ENCODE data around the gene LGALS1. TPM values are rescaled to one million over a fixed set of nuclear protein-coding genes. Genes with fewer than 3 reads are reported as not detected.

The LGALS1 gene
- total RNA-seq, 1 experiment from 2014 or later, result 2,325 TPM

GRCh38 chr22:37676736-37677492, 1.5 kb downstream of the LGALS1 start:
- TF ChIP-seq EZH2 (IDR thresholded peaks at IDR 0.05; ENCODE audit: low read length, unreplicated experiment), result no peak
- no peak for TF ChIP-seq CTCF (conservative IDR thresholded peaks at IDR 0.05; ENCODE audit: low read depth, low read length)
- no peak for TF ChIP-seq EZH2phosphoT487 (IDR thresholded peaks at IDR 0.05; ENCODE audit: borderline replicate concordance, low read length)
- H3K4me2 ChIP-seq (ENCODE audit: low read length), result peak overlapping the region; percentile 97
- H3K9ac ChIP-seq (ENCODE audit: low read length), result peak overlapping the region; percentile 86
- ChIA-PET CTCF (interaction anchor here (1.0 kb wide), 1 partner anchor 33 kb away, joined by 3 read pairs; no protein-coding TSS in a partner anchor), POLR2A (ENCODE audit: unreplicated experiment) (interaction anchor here (0.6 kb wide), 1 partner anchor 58 kb away, joined by 4 read pairs; no protein-coding TSS in a partner anchor)
- H2AFZ ChIP-seq (ENCODE audit: low read length), result no peak overlapping the region
- intact Hi-C loops (cut with micrococcal nuclease), result no loop called here
- H3K27me3 ChIP-seq (ENCODE audit: low read length), result no peaks in the 10 kb centered on the region
- ATAC-seq (peak; percentile 25), DNase-seq (peak; percentile 93)
- BruUV-seq (replicated peaks), result TSS peak; percentile 97
- H3K9me3 ChIP-seq (ENCODE audit: low read length), result no peaks in the 10 kb centered on the region
- peaks cover 25% of the 10 kb centered on the region for H3K79me2 ChIP-seq (ENCODE audit: low read length)
- peaks cover 15% of the 10 kb centered on the region for H3K4me1 ChIP-seq (ENCODE audit: insufficient read depth, low read length)
- H3K4me3 ChIP-seq (ENCODE audit: low read length), result peak overlapping the region; percentile 85
- peaks cover 6% of the 10 kb centered on the region; the same call in 1 of the 2 replicates for H4K20me1 ChIP-seq (ENCODE audit: low read length)
- H3K9me2 ChIP-seq (replicated peaks; ENCODE audit: low read length), result no peaks in the 10 kb centered on the region
- peaks cover 3% of the 10 kb centered on the region for H3F3A ChIP-seq (ENCODE audit: low read length, unreplicated experiment)
- H3K27ac ChIP-seq (ENCODE audit: low read length), result peak overlapping the region; percentile 93
- peaks cover 5% of the 10 kb centered on the region; the same call in 1 of the 2 replicates for H3K36me3 ChIP-seq (ENCODE audit: low read depth, low read length)

- H3K9me3 ChIP-seq (ENCODE audit: low read length), result no peaks in the 10 kb centered on the region
- peak overlapping the region; percentile 97 for H3K4me2 ChIP-seq (ENCODE audit: low read length)
- H3K9ac ChIP-seq (ENCODE audit: low read length), result no peak overlapping the region
- H3F3A ChIP-seq (ENCODE audit: low read length, unreplicated experiment), result peaks cover 3% of the 10 kb centered on the region
- CTCF ChIA-PET, result interaction anchor here (1.0 kb wide), 1 partner anchor 34 kb away, joined by 3 read pairs; no protein-coding TSS in a partner anchor
- H4K20me1 ChIP-seq (ENCODE audit: low read length), result peaks cover 6% of the 10 kb centered on the region; the same call in 1 of the 2 replicates
- peaks cover 5% of the 10 kb centered on the region; the same call in 1 of the 2 replicates for H3K36me3 ChIP-seq (ENCODE audit: low read depth, low read length)
- no peaks in the 10 kb centered on the region for H3K27me3 ChIP-seq (ENCODE audit: low read length)
- no peak for DNase-seq
- peaks cover 25% of the 10 kb centered on the region for H3K79me2 ChIP-seq (ENCODE audit: low read length)
- POLR2A ChIA-PET (ENCODE audit: unreplicated experiment), result interaction anchor here (0.6 kb wide), 1 partner anchor 59 kb away, joined by 4 read pairs; no protein-coding TSS in a partner anchor
- peak overlapping the region; percentile 85 for H3K4me3 ChIP-seq (ENCODE audit: low read length)
- peak overlapping the region; percentile 32; the same call in 1 of the 2 replicates for H3K27ac ChIP-seq (ENCODE audit: low read length)
- TF ChIP-seq EZH2 (IDR thresholded peaks at IDR 0.05; ENCODE audit: low read length, unreplicated experiment) (no peak), CTCF (conservative IDR thresholded peaks at IDR 0.05; ENCODE audit: low read depth, low read length) (no peak), EZH2phosphoT487 (IDR thresholded peaks at IDR 0.05; ENCODE audit: borderline replicate concordance, low read length) (no peak)
- intact Hi-C loops (cut with micrococcal nuclease), result no loop called here
- ATAC-seq, result no peak
- H3K4me1 ChIP-seq (ENCODE audit: insufficient read depth, low read length), result peaks cover 15% of the 10 kb centered on the region
- H2AFZ ChIP-seq (ENCODE audit: low read length), result no peak overlapping the region
- no peaks in the 10 kb centered on the region for H3K9me2 ChIP-seq (replicated peaks; ENCODE audit: low read length)
- BruUV-seq (replicated peaks), result no TSS peak
Measured at GRCh38 chr22:37677493-37677974, 2.1 kb downstream of the LGALS1 start.
